ENCODE measurements around the gene TBC1D22A. TPM values are rescaled to one million over a fixed set of nuclear protein-coding genes. Genes with fewer than 3 reads are reported as not detected.

TBC1D22A gene
- total and polyA plus RNA-seq, 10 of the 15 experiments (the other 5 are each of a cell fraction or from before 2014, with no cell fraction given), result 0.63 to 44.7 (median 27.4) TPM

DNA sequence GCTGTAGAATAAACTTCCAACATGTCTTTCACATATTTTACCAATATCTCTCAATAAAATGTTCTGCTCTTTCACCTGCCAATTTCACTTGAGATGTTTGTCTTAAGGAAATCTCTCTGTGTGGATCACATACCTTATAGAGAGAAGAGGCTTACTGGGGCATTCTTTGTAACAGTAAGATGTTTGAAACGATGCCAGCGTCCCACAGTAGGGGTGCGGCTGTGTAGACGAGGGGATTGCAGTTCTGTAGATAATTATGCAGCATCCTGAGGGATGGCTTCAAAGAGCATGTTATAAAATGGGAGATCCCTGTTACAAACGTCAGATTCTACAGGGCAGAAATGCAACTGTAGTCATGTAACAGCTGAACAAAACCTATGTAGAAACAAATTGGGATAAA, 200.0 kb downstream of the TBC1D22A start:
- BruUV-seq (replicated peaks), result no TSS peak
- DNase-seq (ENCODE audit: low read depth, low spot score) (no peak), ATAC-seq (no peak), FAIRE-seq (no peak)
- no peaks in the 10 kb centered on the region for H3K79me2 ChIP-seq (ENCODE audit: control insufficient read depth, insufficient read depth, low read length)
- RAD21 ChIA-PET (ENCODE audit: unreplicated experiment), result no interaction called here
- no peaks in the 10 kb centered on the region for H3K9me3 ChIP-seq (replicated peaks; ENCODE audit: control insufficient read depth, insufficient read depth, low read length)
- intact Hi-C loops (cut with micrococcal nuclease; ENCODE audit: unreplicated experiment), result no loop called here
- POLR2A ChIA-PET, result no interaction called here
- H3K27me3 ChIP-seq (replicated peaks in 1 of 2; ENCODE audit: control insufficient read depth in 2 of 2, insufficient read depth in 2 of 2, low read length in 1 of 2), result no peaks in the 10 kb centered on the region
- no peaks in the 10 kb centered on the region for H3K4me1 ChIP-seq (ENCODE audit: control insufficient read depth, insufficient read depth, low read length)
- peaks cover 0 to 6% of the 10 kb centered on the region in 2 experiments; a peak in 3 of 4 replicates for H3K36me3 ChIP-seq (ENCODE audit: control insufficient read depth in 2 of 2, insufficient read depth in 2 of 2, low read length in 1 of 2)
- H3K4me3 ChIP-seq, result no peak overlapping the region
- in situ Hi-C loops (cut with MboI), result loop anchor here (5.0 kb wide), 1 partner anchor 50 kb away; no protein-coding TSS in a partner anchor
- H4K20me1 ChIP-seq (ENCODE audit: control insufficient read depth, insufficient read depth), result peaks cover 3% of the 10 kb centered on the region; the same call in 1 of the 2 replicates
- TF ChIP-seq YY1 (IDR thresholded peaks at IDR 0.05; ENCODE audit: low read depth, low read length), result no peak
- no peak for TF ChIP-seq BHLHE40 (IDR thresholded peaks at IDR 0.05; ENCODE audit: borderline replicate concordance in 1 of 2, low read depth in 2 of 2, low read length in 1 of 2)
- TF ChIP-seq ZNF384 (IDR thresholded peaks at IDR 0.05; ENCODE audit: borderline replicate concordance, low read depth, low read length), result no peak
- no peak for TF ChIP-seq NFXL1 (IDR thresholded peaks at IDR 0.05; ENCODE audit: borderline replicate concordance)
- TF ChIP-seq SPI1 (IDR thresholded peaks at IDR 0.05; ENCODE audit: borderline replicate concordance, insufficient read depth, low read depth, low read length), result no peak
- TF ChIP-seq NR2F1 (conservative IDR thresholded peaks at IDR 0.05), result no peak
- no peak for TF ChIP-seq EZH2 (IDR thresholded peaks at IDR 0.05; ENCODE audit: borderline replicate concordance, control insufficient read depth, low read depth, low read length)
- no peak for TF ChIP-seq LARP7 (IDR thresholded peaks at IDR 0.05)
- TF ChIP-seq, protein P1, sequence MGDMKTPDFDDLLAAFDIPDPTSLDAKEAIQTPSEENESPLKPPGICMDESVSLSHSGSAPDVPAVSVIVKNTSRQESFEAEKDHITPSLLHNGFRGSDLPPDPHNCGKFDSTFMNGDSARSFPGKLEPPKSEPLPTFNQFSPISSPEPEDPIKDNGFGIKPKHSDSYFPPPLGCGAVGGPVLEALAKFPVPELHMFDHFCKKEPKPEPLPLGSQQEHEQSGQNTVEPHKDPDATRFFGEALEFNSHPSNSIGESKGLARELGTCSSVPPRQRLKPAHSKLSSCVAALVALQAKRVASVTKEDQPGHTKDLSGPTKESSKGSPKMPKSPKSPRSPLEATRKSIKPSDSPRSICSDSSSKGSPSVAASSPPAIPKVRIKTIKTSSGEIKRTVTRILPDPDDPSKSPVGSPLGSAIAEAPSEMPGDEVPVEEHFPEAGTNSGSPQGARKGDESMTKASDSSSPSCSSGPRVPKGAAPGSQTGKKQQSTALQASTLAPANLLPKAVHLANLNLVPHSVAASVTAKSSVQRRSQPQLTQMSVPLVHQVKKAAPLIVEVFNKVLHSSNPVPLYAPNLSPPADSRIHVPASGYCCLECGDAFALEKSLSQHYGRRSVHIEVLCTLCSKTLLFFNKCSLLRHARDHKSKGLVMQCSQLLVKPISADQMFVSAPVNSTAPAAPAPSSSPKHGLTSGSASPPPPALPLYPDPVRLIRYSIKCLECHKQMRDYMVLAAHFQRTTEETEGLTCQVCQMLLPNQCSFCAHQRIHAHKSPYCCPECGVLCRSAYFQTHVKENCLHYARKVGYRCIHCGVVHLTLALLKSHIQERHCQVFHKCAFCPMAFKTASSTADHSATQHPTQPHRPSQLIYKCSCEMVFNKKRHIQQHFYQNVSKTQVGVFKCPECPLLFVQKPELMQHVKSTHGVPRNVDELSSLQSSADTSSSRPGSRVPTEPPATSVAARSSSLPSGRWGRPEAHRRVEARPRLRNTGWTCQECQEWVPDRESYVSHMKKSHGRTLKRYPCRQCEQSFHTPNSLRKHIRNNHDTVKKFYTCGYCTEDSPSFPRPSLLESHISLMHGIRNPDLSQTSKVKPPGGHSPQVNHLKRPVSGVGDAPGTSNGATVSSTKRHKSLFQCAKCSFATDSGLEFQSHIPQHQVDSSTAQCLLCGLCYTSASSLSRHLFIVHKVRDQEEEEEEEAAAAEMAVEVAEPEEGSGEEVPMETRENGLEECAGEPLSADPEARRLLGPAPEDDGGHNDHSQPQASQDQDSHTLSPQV (IDR thresholded peaks at IDR 0.05), result no peak
- TF ChIP-seq BCL11A (IDR thresholded peaks at IDR 0.05; ENCODE audit: low read depth, low read length), result no peak
- TF ChIP-seq POLR2AphosphoS5 (IDR thresholded peaks at IDR 0.05; ENCODE audit: low read length), result no peak
- TF ChIP-seq PAX5 (IDR thresholded peaks at IDR 0.05; ENCODE audit: borderline replicate concordance, low read depth, low read length), result no peak
- TF ChIP-seq ESRRA (IDR thresholded peaks at IDR 0.05; ENCODE audit: low read length), result no peak
- no peak for TF ChIP-seq CBX5 (IDR thresholded peaks at IDR 0.05; ENCODE audit: low read depth)
- TF ChIP-seq GABPA (IDR thresholded peaks at IDR 0.05; ENCODE audit: low read depth), result no peak
- TF ChIP-seq, protein P2, sequence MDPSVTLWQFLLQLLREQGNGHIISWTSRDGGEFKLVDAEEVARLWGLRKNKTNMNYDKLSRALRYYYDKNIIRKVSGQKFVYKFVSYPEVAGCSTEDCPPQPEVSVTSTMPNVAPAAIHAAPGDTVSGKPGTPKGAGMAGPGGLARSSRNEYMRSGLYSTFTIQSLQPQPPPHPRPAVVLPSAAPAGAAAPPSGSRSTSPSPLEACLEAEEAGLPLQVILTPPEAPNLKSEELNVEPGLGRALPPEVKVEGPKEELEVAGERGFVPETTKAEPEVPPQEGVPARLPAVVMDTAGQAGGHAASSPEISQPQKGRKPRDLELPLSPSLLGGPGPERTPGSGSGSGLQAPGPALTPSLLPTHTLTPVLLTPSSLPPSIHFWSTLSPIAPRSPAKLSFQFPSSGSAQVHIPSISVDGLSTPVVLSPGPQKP (IDR thresholded peaks at IDR 0.05; ENCODE audit: low read depth, low read length), result no peak
- no peak for TF ChIP-seq SIN3A (IDR thresholded peaks at IDR 0.05; ENCODE audit: low read depth, low read length)
- no peak for TF ChIP-seq FOXM1 (IDR thresholded peaks at IDR 0.05; ENCODE audit: low read depth, low read length)
- TF ChIP-seq DPF2 (IDR thresholded peaks at IDR 0.05), result no peak
- 80% methylated on average over 5 of the region's 5 CpGs for WGBS (ENCODE audit: insufficient coverage, insufficient replicate concordance, low lambda C conversion rate, missing lambda C conversion rate)
- H3K27ac ChIP-seq (ENCODE audit: control insufficient read depth, insufficient read depth), result no peak overlapping the region
- no peak overlapping the region for H3K4me2 ChIP-seq (ENCODE audit: control insufficient read depth, insufficient read depth)
- H3K9ac ChIP-seq (ENCODE audit: control insufficient read depth, insufficient read depth, low read length), result no peak overlapping the region
- SMC1A ChIA-PET (ENCODE audit: uncharacterized antibody, unreplicated experiment), result no interaction called here
- no peak overlapping the region for H2AFZ ChIP-seq (ENCODE audit: control insufficient read depth, low read depth, low read length)
- CTCF ChIA-PET, result no interaction called here

All from GM12878 (cell line).